ENCODE results near the gene UVSSA. TPM values are rescaled to one million over a fixed set of nuclear protein-coding genes. Genes with fewer than 3 reads are reported as not detected.

Gene UVSSA
- total RNA-seq, 2 donors from 2014 or later: 18.2 to 26.0 TPM

- H3K27ac ChIP-seq: no peak overlapping the region
- H3K4me3 ChIP-seq: no peak overlapping the region
- no peaks in the 10 kb centered on the region for H3K4me1 ChIP-seq
- H3K9me3 ChIP-seq: no peaks in the 10 kb centered on the region
- DNase-seq (no peak), ATAC-seq (no peak)
- 91 to 100% methylated on average over 3 to 24 of the region's 27 CpGs for WGBS, 2 donors
- no peak for TF ChIP-seq POLR2A (IDR thresholded peaks at IDR 0.05)
- peaks cover 0 to 7% of the 10 kb centered on the region in 2 donors for H3K36me3 ChIP-seq (replicated peaks in 1 of 2; ENCODE audit: insufficient read depth in 1 of 2, low read depth in 2 of 2)
- H3K27me3 ChIP-seq: no peaks in the 10 kb centered on the region
- intact Hi-C loops (cut with DNase I): loop anchor here (5.0 to 10.0 kb wide), 2 partner anchors 155 to 267 kb away; no protein-coding TSS in a partner anchor
These were observed 10.6 kb downstream of the UVSSA start for GRCh38 chr4:1357356-1358248.

GRCh38 chr4:1358421-1359143 lies 11.6 kb downstream of the UVSSA start:
- no peaks in the 10 kb centered on the region for H3K4me1 ChIP-seq
- TF ChIP-seq POLR2A (IDR thresholded peaks at IDR 0.05) (no peak), CTCF (IDR thresholded peaks at IDR 0.05) (no peak)
- ATAC-seq (no peak), DNase-seq (no peak)
- 93 to 95% methylated on average over 33 to 38 of the region's 38 CpGs for WGBS, 2 donors
- H3K36me3 ChIP-seq (replicated peaks in 1 of 2; ENCODE audit: insufficient read depth in 1 of 2, low read depth in 2 of 2): peaks cover 0 to 7% of the 10 kb centered on the region in 2 donors
- no peaks in the 10 kb centered on the region for H3K27me3 ChIP-seq
- no peak overlapping the region for H3K27ac ChIP-seq
- H3K9me3 ChIP-seq: no peaks in the 10 kb centered on the region
- H3K4me3 ChIP-seq: no peak overlapping the region
- intact Hi-C loops (cut with DNase I): loop anchor here (5.0 to 10.0 kb wide), 2 partner anchors 154 to 266 kb away; no protein-coding TSS in a partner anchor

- Histone ChIP-seq H3K4me1 (no peaks in the 10 kb centered on the region), H3K36me3 (replicated peaks in 1 of 2; ENCODE audit: insufficient read depth in 1 of 2, low read depth in 2 of 2) (peaks cover 0 to 7% of the 10 kb centered on the region in 2 donors), H3K27ac (no peak overlapping the region), H3K27me3 (no peaks in the 10 kb centered on the region), H3K9me3 (no peaks in the 10 kb centered on the region), H3K4me3 (no peak overlapping the region)
- ATAC-seq (no peak), DNase-seq (no peak)
- TF ChIP-seq POLR2A (IDR thresholded peaks at IDR 0.05) (no peak), CTCF (IDR thresholded peaks at IDR 0.05) (no peak)
- intact Hi-C loops (cut with DNase I): loop anchor here (5.0 to 10.0 kb wide), 2 partner anchors 153 to 266 kb away; no protein-coding TSS in a partner anchor
- 80 to 91% methylated on average over 13 to 14 of the region's 14 CpGs for WGBS, 2 donors
These were observed 12.1 kb downstream of the UVSSA start for GRCh38 chr4:1359144-1359501.

GRCh38 chr4:1359976-1360375 lies 13.0 kb downstream of the UVSSA start:
- intact Hi-C loops (cut with DNase I): loop anchor here (5.0 to 10.0 kb wide), 2 partner anchors 152 to 265 kb away; no protein-coding TSS in a partner anchor
- Histone ChIP-seq H3K27ac (no peak overlapping the region), H3K4me3 (no peak overlapping the region), H3K4me1 (peaks cover 4% of the 10 kb centered on the region), H3K27me3 (no peaks in the 10 kb centered on the region), H3K36me3 (replicated peaks in 1 of 2; ENCODE audit: insufficient read depth in 1 of 2, low read depth in 2 of 2) (peaks cover 0 to 7% of the 10 kb centered on the region in 2 donors), H3K9me3 (no peaks in the 10 kb centered on the region)
- TF ChIP-seq CTCF (IDR thresholded peaks at IDR 0.05) (no peak), POLR2A (IDR thresholded peaks at IDR 0.05) (no peak)
- no peak for DNase-seq
- 88 to 90% methylated on average over 8 to 16 of the region's 16 CpGs for WGBS, 2 donors
- no peak for ATAC-seq

All from body of pancreas (tissue), 4 donors.